ENCODE measurements around the gene RFPL4AL1.

GRCh38 chr19:55795021-55795420 is 26.1 kb downstream of the RFPL4AL1 start:
- no peak for TF ChIP-seq CTCF (IDR thresholded peaks at IDR 0.05)
- TF ChIP-seq POLR2AphosphoS5 (IDR thresholded peaks at IDR 0.05), result no peak
- TF ChIP-seq POLR2A (IDR thresholded peaks at IDR 0.05), result no peak

All from breast epithelium (tissue), 3 donors.